ENCODE measurements around the gene C1orf105. TPM values are rescaled to one million over a fixed set of nuclear protein-coding genes. Genes with fewer than 3 reads are reported as not detected.

C1orf105 gene
- total RNA-seq, 1 donor from 2014 or later: 21.9 TPM

DNA sequence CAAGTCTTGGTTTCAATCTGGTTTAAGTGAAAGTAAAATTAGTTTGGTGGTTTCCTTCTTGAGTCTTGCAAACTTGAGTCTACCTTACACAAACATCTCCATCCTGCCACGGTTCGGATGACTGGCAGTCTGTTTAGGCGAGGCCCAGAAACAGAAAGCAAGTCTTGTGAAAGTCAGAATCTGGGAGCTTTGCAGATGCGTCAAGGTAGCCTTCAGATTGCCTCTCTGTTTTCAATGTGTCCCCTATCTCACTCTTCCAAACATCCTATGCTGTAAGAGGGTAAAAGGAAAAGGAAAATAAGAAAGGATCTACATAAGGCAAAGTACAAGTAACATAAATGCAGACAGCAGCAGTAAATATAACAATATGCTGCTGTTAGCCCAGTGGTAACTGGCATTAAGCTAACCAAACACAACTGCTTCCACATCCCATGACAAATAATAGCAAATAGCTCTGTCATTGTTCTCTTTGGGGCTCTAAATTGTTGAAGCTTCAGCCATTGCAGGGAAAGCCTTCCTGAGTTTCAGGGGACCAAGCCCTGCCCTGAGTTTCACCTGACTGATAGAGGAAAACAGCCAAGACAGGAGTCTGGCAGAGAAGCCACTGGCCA is 26.2 kb upstream of the C1orf105 start:
- intact Hi-C loops (cut with micrococcal nuclease): no loop called here
- DNase-seq (no peak), ATAC-seq (no peak)

DNA sequence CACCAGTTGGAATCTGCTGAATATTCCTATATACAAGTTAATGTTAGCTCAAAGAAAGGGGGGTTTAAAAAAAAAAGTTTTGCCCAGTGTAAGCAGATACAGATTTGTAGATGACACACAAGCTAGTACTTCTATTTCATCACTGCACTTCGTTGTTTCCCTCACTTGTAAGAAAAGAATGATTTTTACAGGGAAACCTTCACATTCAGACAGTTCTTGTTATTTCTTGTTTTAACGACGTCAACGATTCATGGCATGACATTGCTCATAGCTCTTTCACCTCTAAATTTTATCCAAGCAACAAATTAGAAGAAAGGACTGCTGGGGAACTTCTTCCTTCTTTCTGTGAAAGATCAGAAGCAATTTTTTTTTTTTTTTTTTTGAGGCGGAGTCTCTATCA is 25.7 kb upstream of the C1orf105 start:
- intact Hi-C loops (cut with micrococcal nuclease): no loop called here
- ATAC-seq: no peak
- DNase-seq: no peak

DNA sequence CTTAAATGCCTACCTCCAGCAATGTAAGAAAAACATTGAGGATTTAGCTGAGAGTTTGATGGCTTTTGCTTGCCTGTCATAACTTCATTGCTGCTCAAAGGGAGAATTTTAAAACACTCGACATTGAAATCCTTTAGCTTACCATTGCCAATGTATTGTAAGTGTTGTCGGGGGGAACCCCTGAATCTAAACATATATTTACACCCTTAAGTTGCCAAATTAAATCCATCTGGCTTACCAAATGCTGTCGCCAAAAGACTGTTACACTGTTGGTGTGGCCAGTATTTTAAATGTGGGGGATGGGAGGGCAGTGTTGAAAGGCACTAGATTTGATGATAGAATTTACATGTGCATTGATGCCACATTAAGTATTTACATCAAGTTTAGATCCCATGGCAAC is 24.9 kb upstream of the C1orf105 start:
- no peak for DNase-seq
- ATAC-seq: no peak
- intact Hi-C loops (cut with micrococcal nuclease): no loop called here

DNA sequence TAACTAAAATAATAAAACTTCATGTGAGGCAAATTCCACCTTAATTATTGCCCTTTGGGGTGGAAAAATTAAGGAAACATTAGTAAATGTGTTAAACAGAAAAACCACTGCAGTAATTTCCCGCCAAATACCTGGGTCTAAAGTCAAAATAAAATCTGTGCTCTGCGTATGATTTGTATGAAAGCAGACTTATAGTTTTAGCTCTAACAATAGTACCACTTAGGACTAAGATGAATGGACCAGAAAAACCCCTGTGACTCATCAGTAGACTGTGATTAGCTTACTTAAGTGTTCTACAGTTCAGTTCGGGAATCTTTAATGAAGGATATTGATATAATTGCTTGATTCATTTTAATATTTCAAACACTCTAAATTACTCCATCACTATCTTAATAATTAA is 23.3 kb upstream of the C1orf105 start:
- ATAC-seq: peak; percentile 44
- DNase-seq: no peak
- intact Hi-C loops (cut with micrococcal nuclease): no loop called here

DNA sequence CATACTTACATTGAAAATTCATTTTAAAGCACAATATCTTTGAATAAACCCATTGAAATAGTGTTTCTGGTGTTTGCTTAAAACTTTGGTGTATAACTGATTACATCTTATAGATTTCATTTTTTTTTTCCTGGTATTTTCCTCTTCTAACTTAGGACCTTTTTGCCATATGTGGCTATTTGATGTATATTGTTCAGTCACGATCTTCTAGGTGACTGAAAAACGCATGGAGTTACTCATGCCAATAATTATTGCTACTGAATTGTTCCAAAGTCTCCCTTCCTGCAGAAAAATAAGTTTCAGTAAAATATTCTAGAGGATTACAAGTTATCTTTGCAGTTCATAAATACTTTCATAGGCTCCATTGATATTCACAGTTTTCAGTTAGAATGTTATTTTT is 22.9 kb upstream of the C1orf105 start:
- DNase-seq: no peak
- no peak for ATAC-seq
- intact Hi-C loops (cut with micrococcal nuclease): no loop called here

DNA sequence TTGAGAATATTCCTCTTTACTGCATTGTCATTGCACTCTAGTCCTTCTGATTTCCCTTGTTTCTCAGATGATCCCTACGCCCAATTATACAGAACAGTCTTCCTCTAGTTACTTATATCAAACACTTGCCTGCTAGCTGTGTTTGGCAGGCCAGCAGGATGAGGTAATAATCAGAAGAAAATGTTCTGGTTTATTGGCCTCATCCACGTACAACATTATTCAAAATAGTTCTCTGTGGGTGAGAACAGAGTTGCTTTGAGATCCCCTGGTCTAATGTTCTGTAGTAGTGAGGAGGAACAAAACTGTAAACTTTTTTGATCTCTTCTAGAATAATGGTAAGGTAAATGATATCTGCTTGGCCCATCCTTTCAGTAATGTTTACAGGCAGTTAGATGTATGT is 22.3 kb upstream of the C1orf105 start:
- peak; percentile 40 for DNase-seq
- intact Hi-C loops (cut with micrococcal nuclease): no loop called here
- peak; percentile 81 for ATAC-seq

DNA sequence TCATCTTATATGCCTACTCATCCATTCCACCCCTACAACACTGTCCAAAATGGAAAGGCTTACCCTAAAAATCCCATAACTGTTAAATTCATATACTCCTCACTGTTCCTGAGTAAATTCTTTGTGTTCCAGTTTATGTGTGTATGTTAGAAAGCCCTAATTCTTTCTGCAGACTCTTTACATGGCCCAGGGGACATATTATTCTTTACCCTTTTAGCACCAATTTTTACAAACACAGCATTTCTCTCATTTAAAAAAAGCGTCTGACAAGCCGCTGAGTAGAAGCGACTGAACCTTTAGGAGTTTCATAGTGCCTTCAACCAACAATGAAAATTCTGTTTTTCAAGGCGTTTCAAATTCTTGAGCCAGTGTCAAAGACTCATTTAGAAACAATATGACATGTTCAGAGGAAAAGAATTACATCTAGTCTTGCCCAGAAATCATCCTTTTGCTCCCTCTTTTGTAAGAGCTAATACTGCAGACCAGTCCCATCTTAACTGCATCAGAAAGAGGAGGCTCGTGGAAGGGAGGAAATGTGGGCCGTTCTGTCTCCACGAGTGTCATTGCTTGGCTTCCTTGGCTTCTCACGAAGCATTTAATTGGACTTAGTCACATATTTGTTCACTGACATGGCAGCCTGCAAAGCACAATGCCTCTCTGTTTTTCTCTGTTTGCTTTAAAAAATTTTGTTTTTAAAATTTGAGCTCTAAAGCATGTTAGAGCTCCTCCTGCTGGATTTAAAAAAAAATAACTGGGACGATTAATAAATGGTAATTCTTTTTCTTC is 21.3 kb upstream of the C1orf105 start:
- ATAC-seq (peak; percentile 89), DNase-seq (peak; percentile 47)
- intact Hi-C loops (cut with micrococcal nuclease): no loop called here

DNA sequence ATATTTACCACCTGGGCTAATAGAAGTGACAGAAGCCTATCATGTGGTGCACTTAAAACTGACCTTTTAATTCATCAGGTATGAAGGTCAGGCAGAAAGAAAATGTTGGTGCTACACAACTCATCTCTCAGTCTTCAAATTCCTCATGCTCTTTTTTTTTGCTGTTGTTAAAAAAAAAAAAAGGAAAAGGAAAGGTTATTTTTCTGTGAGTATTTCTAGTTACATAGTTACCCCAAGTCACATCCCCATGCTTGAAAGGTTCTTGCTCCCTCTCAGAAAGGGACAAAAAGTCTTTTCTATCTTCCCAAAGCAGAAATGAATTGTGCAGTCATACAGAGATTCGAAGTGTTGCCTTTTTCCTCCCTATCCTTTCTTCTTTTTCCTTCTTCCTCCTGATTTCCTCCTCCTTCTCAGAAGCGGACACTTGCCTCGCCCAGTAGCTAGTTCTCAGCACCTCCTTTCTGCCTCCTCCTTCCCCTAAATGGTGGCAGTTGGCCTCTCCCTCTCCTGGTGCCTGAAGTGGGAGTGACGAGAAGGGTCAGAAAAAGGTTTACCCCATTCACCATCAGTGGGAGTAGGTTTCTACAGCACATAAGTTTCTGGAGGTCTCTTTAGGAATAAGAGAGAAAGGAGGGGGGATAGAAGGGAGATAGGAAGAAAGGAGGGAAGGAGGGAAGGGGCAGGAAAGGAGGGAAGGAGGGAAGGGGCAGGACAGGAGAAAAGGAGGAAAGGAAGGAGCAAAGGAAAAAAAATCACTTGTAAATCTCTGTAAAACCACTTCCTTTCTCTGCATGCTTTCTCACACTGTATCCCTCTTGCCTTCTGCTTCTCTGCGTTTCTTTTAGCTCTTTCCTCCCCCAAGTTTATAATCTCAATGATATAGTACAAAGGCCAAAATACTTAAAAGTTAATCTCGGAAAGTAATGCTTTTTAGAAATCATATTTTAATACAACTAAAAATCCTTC is 20.4 kb upstream of the C1orf105 start:
- intact Hi-C loops (cut with micrococcal nuclease): loop anchor here (10.0 kb wide), 1 partner anchor 265 kb away; no protein-coding TSS in a partner anchor
- no peak for ATAC-seq
- DNase-seq: no peak

DNA sequence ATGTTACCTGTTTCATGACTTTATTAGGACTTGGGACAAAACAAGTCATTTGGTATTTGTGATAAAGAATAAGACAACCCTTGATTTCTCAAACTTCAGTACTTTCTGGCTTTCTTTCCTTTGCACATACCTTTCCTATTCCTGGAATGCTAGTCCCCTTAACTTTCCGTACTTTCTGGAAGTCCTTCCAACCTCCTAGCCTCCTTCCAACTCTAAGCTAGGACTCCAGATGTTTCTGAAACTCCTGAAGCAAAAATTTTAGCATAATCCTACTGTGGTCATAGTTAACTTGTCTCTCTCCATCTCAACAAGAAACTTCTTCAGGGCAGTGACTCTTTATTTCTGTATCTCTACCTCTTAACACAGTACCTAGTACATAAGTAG is 19.8 kb upstream of the C1orf105 start:
- ATAC-seq (no peak), DNase-seq (no peak)
- intact Hi-C loops (cut with micrococcal nuclease): loop anchor here (10.0 kb wide), 1 partner anchor 266 kb away; no protein-coding TSS in a partner anchor

DNA sequence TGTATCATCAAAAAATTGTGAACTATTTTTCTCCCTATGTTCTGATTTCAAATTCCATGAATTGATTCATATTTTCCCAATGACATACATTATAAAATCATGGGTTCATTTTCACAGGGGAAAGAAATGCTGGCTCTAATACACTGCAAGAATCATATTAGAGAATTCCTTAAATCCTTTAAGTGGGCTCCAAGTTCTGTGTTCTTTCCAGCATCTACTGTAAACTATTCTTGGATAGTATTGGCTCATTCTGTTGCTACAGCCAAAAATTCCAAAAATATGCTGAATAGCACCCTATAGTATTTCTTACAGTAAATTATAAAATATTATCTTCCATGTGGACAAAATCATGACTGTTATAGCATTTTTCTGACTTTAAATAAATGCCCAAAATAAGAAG is 19.0 kb upstream of the C1orf105 start:
- ATAC-seq: no peak
- no peak for DNase-seq
- intact Hi-C loops (cut with micrococcal nuclease): loop anchor here (10.0 kb wide), 1 partner anchor 267 kb away; no protein-coding TSS in a partner anchor

DNA sequence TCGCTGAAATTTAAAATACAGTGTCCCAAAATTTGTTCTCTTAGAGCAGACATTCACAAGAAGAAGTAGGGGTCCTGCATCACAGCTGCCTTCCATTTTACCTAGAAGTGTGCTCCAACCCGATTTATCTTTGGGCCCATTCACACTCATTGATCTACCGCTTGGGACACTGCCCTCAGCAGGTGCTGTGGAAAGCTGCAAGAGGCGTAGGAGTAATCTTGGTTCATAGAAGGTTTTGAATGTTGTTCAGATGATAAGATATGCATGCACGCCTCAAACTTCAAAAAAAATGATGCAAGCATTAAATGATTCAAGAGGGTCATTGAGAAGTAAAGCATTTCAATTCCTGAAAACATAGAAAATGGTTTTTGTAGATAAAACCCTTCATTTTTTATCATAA is 18.6 kb upstream of the C1orf105 start:
- ATAC-seq (no peak), DNase-seq (no peak)
- intact Hi-C loops (cut with micrococcal nuclease): loop anchor here (10.0 kb wide), 1 partner anchor 267 kb away; no protein-coding TSS in a partner anchor

DNA sequence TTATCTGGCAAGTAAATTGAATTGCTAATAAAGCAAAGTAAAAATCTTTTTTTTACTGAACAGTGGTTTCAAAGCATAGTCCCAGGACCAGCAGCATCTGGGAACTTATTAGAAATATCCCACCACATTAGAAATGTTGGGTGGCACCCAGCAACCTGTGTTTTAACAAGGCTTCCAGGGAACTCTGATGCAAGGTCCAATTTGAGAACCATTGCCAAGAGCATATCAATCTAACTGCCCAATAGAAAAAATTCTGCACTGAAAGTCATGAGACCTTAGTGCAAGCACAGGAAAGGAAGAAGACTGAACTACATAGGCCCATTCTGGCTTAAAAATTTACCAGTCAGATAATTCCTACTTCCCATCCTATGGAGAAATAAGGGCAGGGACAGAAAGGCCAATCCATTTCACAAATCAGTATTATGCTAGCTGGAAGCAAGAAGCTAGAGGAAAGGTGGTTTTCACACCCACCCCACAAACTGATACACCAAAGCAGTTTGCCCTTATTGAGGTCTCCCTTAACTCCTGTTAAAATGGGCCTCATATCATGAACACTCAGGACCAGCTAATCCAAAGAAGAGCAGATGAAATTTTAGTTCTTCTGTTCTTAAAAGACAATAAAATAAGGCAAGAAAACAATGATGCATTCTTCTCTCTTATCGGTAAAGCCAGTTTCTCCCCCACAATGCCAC is 17.5 kb upstream of the C1orf105 start:
- no peak for DNase-seq
- intact Hi-C loops (cut with micrococcal nuclease): loop anchor here (10.0 kb wide), 1 partner anchor 268 kb away; no protein-coding TSS in a partner anchor
- ATAC-seq: no peak

DNA sequence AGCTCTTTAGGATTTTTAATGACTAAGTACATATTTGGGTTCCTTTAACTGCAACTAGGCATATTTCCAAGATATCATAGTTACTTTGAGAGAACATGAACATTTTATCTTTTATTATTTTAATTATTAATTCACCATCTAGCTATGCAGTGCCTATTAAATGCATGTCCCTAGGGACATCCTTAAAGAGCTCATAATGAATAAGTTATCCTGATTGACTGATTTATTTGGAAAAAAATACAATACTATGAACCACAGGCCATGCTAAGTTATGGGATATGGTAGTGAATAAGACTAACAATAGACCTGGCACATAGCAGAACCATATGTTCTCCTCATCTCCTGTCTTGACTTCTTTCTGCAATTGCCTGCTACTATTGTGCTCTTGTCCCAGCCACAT is 16.4 kb upstream of the C1orf105 start:
- no peak for ATAC-seq
- DNase-seq: no peak
- intact Hi-C loops (cut with micrococcal nuclease): loop anchor here (10.0 kb wide), 1 partner anchor 269 kb away; no protein-coding TSS in a partner anchor

DNA sequence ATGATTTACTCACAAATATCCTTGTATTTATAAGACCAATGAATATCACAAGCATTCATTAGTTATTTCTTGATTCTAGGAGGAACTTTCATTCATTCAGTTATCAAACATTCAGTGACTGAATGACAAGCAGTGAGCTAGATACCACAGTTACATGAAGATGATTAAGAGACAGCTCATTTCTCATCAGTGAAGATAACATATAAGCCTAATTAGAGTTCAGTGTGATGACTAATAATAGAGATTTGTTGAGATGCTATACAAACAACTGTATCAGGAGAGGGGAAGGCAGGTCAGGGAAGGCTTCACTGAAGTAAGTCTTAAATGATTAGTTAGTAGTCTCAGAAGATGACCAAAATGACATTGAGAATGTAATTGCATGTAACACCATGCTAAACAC is 14.6 kb upstream of the C1orf105 start:
- intact Hi-C loops (cut with micrococcal nuclease): loop anchor here (10.0 kb wide), 1 partner anchor 271 kb away; no protein-coding TSS in a partner anchor
- ATAC-seq: no peak
- no peak for DNase-seq

DNA sequence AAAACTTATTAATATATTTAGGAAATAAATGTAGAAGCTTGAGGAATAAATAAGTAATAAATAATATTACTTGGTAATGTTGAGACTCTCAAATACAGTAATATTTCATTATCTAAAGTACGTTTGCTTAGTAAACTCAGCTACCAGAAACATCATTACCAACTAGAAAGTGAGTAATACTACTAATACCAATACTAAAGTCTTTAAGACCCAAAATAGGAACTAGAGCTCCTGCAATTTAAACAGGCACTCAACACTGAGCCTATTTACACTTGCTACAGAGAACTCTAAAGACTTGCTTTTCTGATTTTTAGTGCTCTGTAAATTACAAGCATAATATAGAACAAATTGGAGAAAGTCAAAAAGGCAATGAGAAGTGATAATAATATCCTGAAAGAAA is 13.5 kb upstream of the C1orf105 start:
- DNase-seq: no peak
- ATAC-seq: no peak
- intact Hi-C loops (cut with micrococcal nuclease): loop anchor here (10.0 kb wide), 1 partner anchor 272 kb away; no protein-coding TSS in a partner anchor

DNA sequence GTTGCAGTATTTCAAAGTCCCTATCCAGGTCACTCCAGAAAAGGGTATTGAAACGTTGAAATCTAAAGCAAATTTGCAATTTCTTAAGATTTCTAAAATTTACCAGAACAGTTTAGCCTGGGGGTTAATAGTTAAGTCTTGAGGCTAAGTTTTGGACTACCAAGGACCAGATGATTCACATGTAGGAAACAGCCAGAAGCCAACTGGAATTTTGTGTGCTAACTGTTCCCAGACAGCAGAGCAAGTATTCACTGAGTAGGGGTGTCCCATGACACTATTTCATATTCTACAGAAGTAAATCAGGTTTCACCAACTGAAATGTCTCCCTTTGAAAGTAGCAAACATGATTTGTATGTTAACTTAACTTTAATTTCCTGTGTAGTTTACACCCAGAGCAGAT is 11.5 kb upstream of the C1orf105 start:
- intact Hi-C loops (cut with micrococcal nuclease): loop anchor here (10.0 kb wide), 1 partner anchor 274 kb away; no protein-coding TSS in a partner anchor
- ATAC-seq: no peak
- no peak for DNase-seq

DNA sequence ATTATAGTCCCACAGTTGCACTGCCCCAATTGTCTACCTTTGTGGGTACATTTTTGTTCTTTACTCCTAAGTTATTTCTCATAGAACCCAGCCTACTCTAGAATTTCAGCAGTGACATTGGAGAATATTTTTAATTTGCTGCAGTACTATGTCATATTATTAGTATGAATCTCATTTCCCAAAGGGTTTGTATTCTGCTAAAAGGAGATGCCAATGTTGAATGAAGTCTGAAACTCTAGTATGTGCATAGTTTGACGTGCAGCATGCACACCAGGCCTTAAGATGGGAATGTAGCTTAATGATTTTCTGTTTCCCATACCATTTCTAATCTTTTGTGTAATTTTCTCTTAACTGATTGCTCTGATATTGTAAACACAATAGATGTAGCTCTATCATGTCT is 10.5 kb upstream of the C1orf105 start:
- ATAC-seq (no peak), DNase-seq (no peak)
- intact Hi-C loops (cut with micrococcal nuclease): no loop called here

DNA sequence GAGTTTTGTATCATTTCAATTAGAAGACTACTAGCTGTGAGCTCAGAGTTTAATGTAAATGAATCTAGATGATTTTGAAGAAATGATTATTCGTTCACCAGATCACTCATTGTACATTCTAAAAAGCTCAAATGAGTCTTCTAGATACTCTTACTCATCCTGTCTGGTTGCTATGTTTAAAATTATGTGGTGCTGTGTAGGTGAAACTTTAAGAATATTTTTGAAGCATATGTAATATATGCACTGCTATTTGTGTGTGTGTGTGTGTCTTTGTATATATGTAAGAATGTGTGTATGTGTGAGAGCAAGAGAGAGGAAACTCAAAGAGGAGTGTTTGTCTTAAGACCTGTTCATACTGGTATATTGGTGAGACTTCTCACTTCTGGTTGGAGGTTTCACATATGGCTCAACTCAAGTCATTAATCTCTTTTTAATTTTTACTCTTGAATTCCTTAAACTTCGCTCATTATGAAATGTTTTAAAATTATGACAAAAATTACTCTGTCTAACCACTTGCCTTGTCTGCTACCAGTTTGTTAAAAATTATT is 8.6 kb upstream of the C1orf105 start:
- DNase-seq (no peak), ATAC-seq (no peak)
- intact Hi-C loops (cut with micrococcal nuclease): no loop called here

DNA sequence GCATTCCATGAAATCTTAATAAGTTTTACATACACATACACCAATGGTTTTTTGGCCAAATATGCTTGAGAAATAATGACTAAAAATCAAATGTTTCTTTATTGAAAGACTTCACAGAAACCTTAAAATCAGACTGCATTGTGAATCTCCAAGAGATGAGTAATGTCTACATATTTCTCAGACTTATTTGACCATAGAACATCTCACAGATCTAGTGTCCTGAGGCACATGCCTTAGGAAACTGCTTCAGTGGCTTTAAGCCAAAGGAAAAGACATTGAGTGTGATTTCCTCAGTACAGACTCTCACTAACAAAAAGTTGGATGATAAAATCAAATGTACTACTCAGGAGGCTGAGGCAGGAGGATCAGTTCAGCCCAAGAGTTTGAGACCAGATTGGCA is 6.2 kb upstream of the C1orf105 start:
- no peak for ATAC-seq
- no peak for DNase-seq
- intact Hi-C loops (cut with micrococcal nuclease): no loop called here

Measured in left ventricle myocardium superior (tissue), 1 donor.